ENCODE data around the gene PSENEN. TPM values are rescaled to one million over a fixed set of nuclear protein-coding genes. Genes with fewer than 3 reads are reported as not detected.
"Not testable (repeated sequence)": the region's sequence is repeated elsewhere in the genome, so short reads cannot be mapped to it uniquely, and the experiment has no call there.

PSENEN gene
- polyA plus RNA-seq, 3 donors = 55.6 to 62.0 (median 59.6) TPM

GRCh38 chr19:35766571-35767104 lies 21.2 kb downstream of the PSENEN start:
- DNase-seq (ENCODE audit: low read depth in 3 of 3, low spot score in 2 of 3) = no peak

- DNase-seq (ENCODE audit: low read depth in 3 of 3, low spot score in 2 of 3) = peak in 1 of 3 donors; percentile 56
Measured at GRCh38 chr19:35767288-35768081, 22.0 kb downstream of the PSENEN start.

GRCh38 chr19:35768082-35768421 lies 22.6 kb downstream of the PSENEN start:
- no peak for DNase-seq (ENCODE audit: low read depth in 3 of 3, low spot score in 2 of 3)

GRCh38 chr19:35772362-35772761 lies 26.9 kb downstream of the PSENEN start:
- not testable (repeated sequence) for DNase-seq (ENCODE audit: low read depth in 3 of 3, low spot score in 2 of 3)

- DNase-seq (ENCODE audit: low read depth in 3 of 3, low spot score in 2 of 3) = no peak
Measured at GRCh38 chr19:35773020-35773806, 27.8 kb downstream of the PSENEN start.

- no peak for DNase-seq (ENCODE audit: low read depth in 3 of 3, low spot score in 2 of 3)
Measured at GRCh38 chr19:35774274-35775045, 29.0 kb downstream of the PSENEN start.

GRCh38 chr19:35775046-35775297 lies 29.5 kb downstream of the PSENEN start:
- no peak for DNase-seq (ENCODE audit: low read depth in 3 of 3, low spot score in 2 of 3)

GRCh38 chr19:35775298-35776101 lies 30.0 kb downstream of the PSENEN start, which contains the start of gene ARHGAP33:
TSS of gene ARHGAP33 (plus strand) at chr19:35775564. CDS start at chr19:35775659, 95 bp downstream.
- peak; percentile 94 to 97 (median 96) for DNase-seq (ENCODE audit: low read depth in 3 of 3, low spot score in 2 of 3)

GRCh38 chr19:35776102-35776788 lies 30.8 kb downstream of the PSENEN start:
- DNase-seq (ENCODE audit: low read depth in 3 of 3, low spot score in 2 of 3) = no peak

GRCh38 chr19:35777086-35777841 lies 31.8 kb downstream of the PSENEN start:
- no peak for DNase-seq (ENCODE audit: low read depth in 3 of 3, low spot score in 2 of 3)

GRCh38 chr19:35777961-35778360 lies 32.5 kb downstream of the PSENEN start:
- no peak for DNase-seq (ENCODE audit: low read depth in 3 of 3, low spot score in 2 of 3)

GRCh38 chr19:35779033-35779432 lies 33.6 kb downstream of the PSENEN start:
- DNase-seq (ENCODE audit: low read depth in 3 of 3, low spot score in 2 of 3) = no peak

- no peak for DNase-seq (ENCODE audit: low read depth in 3 of 3, low spot score in 2 of 3)
Measured at GRCh38 chr19:35780058-35780457, 34.6 kb downstream of the PSENEN start.

GRCh38 chr19:35780717-35781116 lies 35.3 kb downstream of the PSENEN start:
- DNase-seq (ENCODE audit: low read depth in 3 of 3, low spot score in 2 of 3) = no peak

GRCh38 chr19:35781650-35782049 lies 36.2 kb downstream of the PSENEN start:
- no peak for DNase-seq (ENCODE audit: low read depth in 3 of 3, low spot score in 2 of 3)

- no peak for DNase-seq (ENCODE audit: low read depth in 3 of 3, low spot score in 2 of 3)
Measured at GRCh38 chr19:35782589-35782988, 37.1 kb downstream of the PSENEN start.

GRCh38 chr19:35783469-35784434 lies 38.3 kb downstream of the PSENEN start:
- no peak for DNase-seq (ENCODE audit: low read depth in 3 of 3, low spot score in 2 of 3)

Measured in right renal cortex interstitium (tissue), 3 donors.